Fibroblast of villous mesenchyme (primary cell): ENCODE measurements around the gene TMEM132D. TPM values are rescaled to one million over a fixed set of nuclear protein-coding genes. Genes with fewer than 3 reads are reported as not detected.

ENCODE experiments used
- DNase-seq: peaks from one replicate; pipeline ENCODE4 v3.0.0-alpha.2; 2010; ENCODE audit warnings: low read depth
- H3K4me3 ChIP-seq: 2 replicates; pipeline ENCODE4 v1.5.1; 2011; ENCODE audit warnings: low read depth, mild to moderate bottlenecking, low read length
- CTCF ChIP-seq: IDR thresholded peaks from 2 replicates; pipeline ENCODE4 v1.5.1; 2012; ENCODE audit warnings: low read depth, mild to moderate bottlenecking, low read length; ENCODE audit not compliant: insufficient read depth
- total RNA-seq: library from RNA; depleted of rRNA; stranded (reverse); fragments of >200 nt; gene quantifications from 2 replicates; pipeline ENCODE4 v1.2.3, GENCODE V29; 2012

Gene TMEM132D
- total RNA-seq, 1 donor = not detected

DNA sequence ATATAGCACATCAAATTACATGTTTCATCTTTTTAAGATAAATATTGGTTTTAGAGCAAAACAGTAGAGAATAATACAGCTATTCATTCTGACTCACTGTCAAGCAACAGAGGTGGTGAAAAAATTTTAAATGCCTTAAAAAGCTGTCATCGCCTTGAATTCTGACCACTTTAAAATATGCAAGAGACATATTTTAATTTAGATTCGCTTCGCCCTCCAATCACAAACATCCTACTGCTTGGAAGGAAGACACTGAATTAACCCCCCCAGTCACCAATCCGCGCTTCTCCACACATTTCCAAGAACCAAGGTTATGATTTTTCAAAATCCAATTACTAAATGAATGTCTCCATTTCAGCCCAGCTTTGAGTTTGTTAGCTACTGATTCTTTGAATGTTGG lies 112.4 kb downstream of the TMEM132D start:
- H3K4me3 ChIP-seq = no peak overlapping the region
- no peak for TF ChIP-seq CTCF
- DNase-seq = no peak

DNA sequence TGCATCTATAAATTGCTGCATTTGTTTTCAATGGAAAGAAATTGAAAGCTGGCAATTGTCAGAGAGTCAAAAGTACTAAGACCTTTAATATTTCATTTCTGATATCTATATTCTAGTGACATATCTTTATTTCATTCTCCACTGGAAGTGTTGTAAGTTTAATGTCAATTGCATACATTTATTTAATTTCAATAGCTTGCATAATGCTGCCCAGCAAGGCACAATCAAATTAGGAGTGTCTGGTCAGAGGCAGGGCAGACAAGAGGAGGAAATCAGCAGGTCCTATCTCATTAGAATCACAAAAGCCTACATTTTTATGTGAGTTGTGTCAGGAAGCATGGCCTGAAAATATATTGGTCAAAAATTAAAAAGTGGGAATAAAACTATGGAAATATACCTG lies 112.9 kb downstream of the TMEM132D start:
- no peak for TF ChIP-seq CTCF
- no peak for DNase-seq

GRCh38 chr12:129790331-129790730 lies 113.5 kb downstream of the TMEM132D start:
- TF ChIP-seq CTCF = no peak
- H3K4me3 ChIP-seq = no peak overlapping the region
- no peak for DNase-seq

More for the DNA sequence above, 112.9 kb downstream of the TMEM132D start:
- no peak overlapping the region for H3K4me3 ChIP-seq

- DNase-seq = no peak
- no peak overlapping the region for H3K4me3 ChIP-seq
- no peak for TF ChIP-seq CTCF
Observed at GRCh38 chr12:129789921-129790320, 113.9 kb downstream of the TMEM132D start.

- DNase-seq = no peak
- no peak for TF ChIP-seq CTCF
- no peak overlapping the region for H3K4me3 ChIP-seq
Observed at GRCh38 chr12:129788506-129789084, 115.2 kb downstream of the TMEM132D start.

- DNase-seq = no peak
- no peak overlapping the region for H3K4me3 ChIP-seq
- TF ChIP-seq CTCF = no peak
Observed at GRCh38 chr12:129779989-129780388, 123.8 kb downstream of the TMEM132D start.

- no peak for DNase-seq
- TF ChIP-seq CTCF = no peak
Observed at GRCh38 chr12:129779033-129779432, 124.8 kb downstream of the TMEM132D start.

More at GRCh38 chr12:129779033-129779432, 124.8 kb downstream of the TMEM132D start:
- H3K4me3 ChIP-seq = no peak overlapping the region
